ENCODE results near the gene NUP37. TPM values are rescaled to one million over a fixed set of nuclear protein-coding genes. Genes with fewer than 3 reads are reported as not detected.

The NUP37 gene
- 39.3 and 43.6 TPM in 2 replicates for total RNA-seq

GRCh38 chr12:102119674-102120563 lies at the start of gene NUP37, which contains the start of gene PARPBP:
Gene NUP37, minus strand, starts transcription at chr12:102120114. Its CDS starts 1,596 bp downstream, at chr12:102118518.
Gene PARPBP, plus strand, starts transcription at chr12:102120183. Its CDS starts 3,706 bp downstream, at chr12:102123889.

GRCh38 chr12:102061560-102062418 lies 58.1 kb downstream of the NUP37 start, which contains the start of gene WASHC3:
Gene WASHC3, minus strand, starts transcription at chr12:102061991. Its CDS starts 29 bp downstream, at chr12:102061962.

Other genes starting within 250 kb of the NUP37 start
- 171 and 195 TPM in 2 replicates for gene DRAM1, start 242.5 kb downstream of the NUP37 start, total RNA-seq
- gene WASHC3, start 58.1 kb downstream of the NUP37 start, total RNA-seq: 106 and 120 TPM in 2 replicates
- gene PARPBP, start 69 bp upstream of the NUP37 start, total RNA-seq: 11.1 and 11.8 TPM in 2 replicates
- 0.22 and 0.26 TPM in 2 replicates for gene PMCH, start 77.7 kb upstream of the NUP37 start, total RNA-seq